Spleen (tissue), 11 donors: ENCODE measurements around the gene MAP3K12. TPM values are rescaled to one million over a fixed set of nuclear protein-coding genes. Genes with fewer than 3 reads are reported as not detected.
A peak's percentile ranks its signal among the peaks of the same experiment; 100 is the strongest.

ENCODE experiments used
- DNase-seq: peaks from one replicate; pipeline ENCODE4 v3.0.0-alpha.2; 2020
- H3K27ac ChIP-seq, 8 donors: fragments of 200-600 bp; sonication (generic) in 7 of 8; 1 replicate in 4 of 8; 2 replicates in 4 of 8; pipeline versions ENCODE4 v1.5.0 to v1.8.0; 2016 to 2021; ENCODE audit warnings: inconsistent platforms in 4 of 8, mild to moderate bottlenecking in 4 of 8, moderate library complexity in 1 of 8
- H3K27me3 ChIP-seq, 7 donors: fragments of 200-600 bp; sonication (generic) in 6 of 7; replicated peaks in 1 of 7; 1 replicate in 4 of 7; 2 replicates in 3 of 7; pipeline versions ENCODE4 v1.5.0 to v1.8.0; 2016 to 2021; ENCODE audit warnings: inconsistent platforms in 3 of 7, mild to moderate bottlenecking in 1 of 7
- H3K36me3 ChIP-seq, 6 donors: fragments of 200-600 bp; sonication (generic) in 5 of 6; 1 replicate in 4 of 6; 2 replicates in 2 of 6; pipeline versions ENCODE4 v1.5.0 to v1.8.0; 2016 to 2021; ENCODE audit warnings: inconsistent platforms in 2 of 6
- H3K4me1 ChIP-seq, 6 donors: fragments of 200-600 bp; sonication (generic) in 5 of 6; 1 replicate in 3 of 6; 2 replicates in 3 of 6; pipeline versions ENCODE4 v1.5.0 to v1.8.0; 2016 to 2021; ENCODE audit warnings: inconsistent platforms in 3 of 6
- H3K4me3 ChIP-seq, 8 donors: fragments of 200-600 bp; sonication (generic) in 7 of 8; 1 replicate in 4 of 8; 2 replicates in 4 of 8; pipeline versions ENCODE4 v1.5.0 to v1.8.0; 2016 to 2021; ENCODE audit warnings: inconsistent platforms in 4 of 8, mild to moderate bottlenecking in 4 of 8, moderate library complexity in 2 of 8
- H3K9me3 ChIP-seq, 8 donors: fragments of 200-600 bp; sonication (generic) in 7 of 8; 1 replicate in 4 of 8; 2 replicates in 4 of 8; pipeline versions ENCODE4 v1.5.0 to v1.8.0; 2016 to 2021; ENCODE audit warnings: inconsistent platforms in 4 of 8
- POLR2A ChIP-seq, 3 donors: fragments of 450-650 bp; IDR thresholded peaks; one replicate each; pipeline ENCODE4 v1.5.1; 2017; ENCODE audit warnings: antibody characterized with exemption in 3 of 3, mild to moderate bottlenecking in 1 of 3
- POLR2AphosphoS5 ChIP-seq, 3 donors: sonication (generic); formaldehyde crosslinking; IDR thresholded peaks; one replicate each; pipeline ENCODE4 v1.5.1; 2017; ENCODE audit warnings: antibody characterized with exemption in 3 of 3
- WGBS, 5 donors: extraction: QIAGEN DNeasy Blood & Tissue Kit in 3 of 5; methylation state at CpG; one replicate each; pipeline versions ENCODE4 v1.1.5 to v1.1.7; 2013 to 2018; 5-methylcytosine and 5-hydroxymethylcytosine counted together
- intact Hi-C: fragments of 100-400 bp; cut with DNase I; formaldehyde crosslinking; loops from one replicate; pipeline ENCODE4 v1.15.0; 2023; ENCODE audit warnings: low total_unique reads
- polyA plus RNA-seq, 3 donors: library from polyadenylated mRNA; stranded (reverse); fragments of 200-250 nt; gene quantifications; one replicate each; pipeline ENCODE4 v1.2.1, GENCODE V29; 2013
- total RNA-seq, 7 donors: library from RNA; depleted of rRNA in 3 of 7; stranded (reverse); fragments of >200 nt in 3 of 7; fragmentation: NEBNext Ultra II Directional in 4 of 7; extraction: Animal tissue kit (Norgen Biotek cat#: 25700) in 4 of 7; gene quantifications; one replicate each; pipeline versions ENCODE4 v1.1.0 to v1.2.1, GENCODE V29; 2016 to 2021
- TF ChIP-seq, protein P1 (sequence below), 11 experiments: fragments of 200-600 bp in 7 of 11; fragments of 450-650 bp in 4 of 11; sonication (generic) in 4 of 11; IDR thresholded peaks in 8 of 11; conservative IDR thresholded peaks in 3 of 11; 1 replicate in 7 of 11; 2 replicates in 4 of 11; pipeline versions ENCODE4 v1.4.0 to v1.8.0; 2016 to 2021; ENCODE audit warnings: antibody characterized with exemption in 11 of 11, inconsistent platforms in 4 of 11, mild to moderate bottlenecking in 1 of 11
- donor health status: healthy with polysubstance abuse.
- donor health status: DM: no; HTN: no; CAD: no; lungs with moderate emphysema.
- donor health status: DM: no; HTN: no; CAD: no.
- donor health status: Bipolar disorder and iron deficiency.
- donor health status: healthy.
- donor health status: DM: no; HTN: no; CAD: no.
- donor health status: DM: yes; HTN: yes; CAD: no.

The MAP3K12 gene
- total and polyA plus RNA-seq, 10 donors = 8.0 to 27.4 (median 18.0) TPM

DNA sequence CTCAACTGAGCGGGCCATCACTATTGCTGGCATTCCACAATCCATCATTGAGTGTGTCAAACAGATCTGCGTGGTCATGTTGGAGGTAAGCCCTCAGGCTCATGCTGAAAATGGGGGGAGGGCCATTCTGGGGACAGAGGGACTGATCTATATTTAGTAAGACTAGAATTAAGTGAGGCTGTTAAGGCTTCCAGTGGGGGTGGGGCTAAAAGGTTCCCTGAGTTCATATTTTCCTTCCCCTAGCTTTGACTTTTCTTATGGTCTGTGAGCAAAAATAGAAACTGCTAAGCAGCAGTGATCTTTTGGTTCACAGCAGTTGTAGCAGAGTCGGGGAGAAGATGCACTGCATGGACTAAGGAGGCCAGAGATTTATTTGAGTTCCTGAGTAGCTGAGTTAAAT lies 38.2 kb downstream of the MAP3K12 start:
- H3K27me3 ChIP-seq = no peaks in the 10 kb centered on the region
- H3K4me3 ChIP-seq = no peak overlapping the region
- no peaks in the 10 kb centered on the region for H3K9me3 ChIP-seq
- DNase-seq = no peak
- peaks cover 3 to 87% (median 37%) of the 10 kb centered on the region in 6 donors for H3K4me1 ChIP-seq
- no peak overlapping the region for H3K27ac ChIP-seq
- intact Hi-C loops = no loop called here
- H3K36me3 ChIP-seq = peaks cover 10 to 100% (median 100%) of the 10 kb centered on the region in 6 donors
- 80 to 90% (median 85%) methylated on average over 3 of the region's 3 CpGs for whole genome bisulfite sequencing, 5 donors
- no peak for TF ChIP-seq POLR2AphosphoS5 (IDR thresholded peaks at IDR 0.05)
- TF ChIP-seq POLR2A (IDR thresholded peaks at IDR 0.05) = no peak
- TF ChIP-seq, protein P1, sequence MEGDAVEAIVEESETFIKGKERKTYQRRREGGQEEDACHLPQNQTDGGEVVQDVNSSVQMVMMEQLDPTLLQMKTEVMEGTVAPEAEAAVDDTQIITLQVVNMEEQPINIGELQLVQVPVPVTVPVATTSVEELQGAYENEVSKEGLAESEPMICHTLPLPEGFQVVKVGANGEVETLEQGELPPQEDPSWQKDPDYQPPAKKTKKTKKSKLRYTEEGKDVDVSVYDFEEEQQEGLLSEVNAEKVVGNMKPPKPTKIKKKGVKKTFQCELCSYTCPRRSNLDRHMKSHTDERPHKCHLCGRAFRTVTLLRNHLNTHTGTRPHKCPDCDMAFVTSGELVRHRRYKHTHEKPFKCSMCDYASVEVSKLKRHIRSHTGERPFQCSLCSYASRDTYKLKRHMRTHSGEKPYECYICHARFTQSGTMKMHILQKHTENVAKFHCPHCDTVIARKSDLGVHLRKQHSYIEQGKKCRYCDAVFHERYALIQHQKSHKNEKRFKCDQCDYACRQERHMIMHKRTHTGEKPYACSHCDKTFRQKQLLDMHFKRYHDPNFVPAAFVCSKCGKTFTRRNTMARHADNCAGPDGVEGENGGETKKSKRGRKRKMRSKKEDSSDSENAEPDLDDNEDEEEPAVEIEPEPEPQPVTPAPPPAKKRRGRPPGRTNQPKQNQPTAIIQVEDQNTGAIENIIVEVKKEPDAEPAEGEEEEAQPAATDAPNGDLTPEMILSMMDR (IDR thresholded peaks at IDR 0.05 in 8 of 11, conservative IDR thresholded peaks at IDR 0.05 in 3 of 11) = no peak

DNA sequence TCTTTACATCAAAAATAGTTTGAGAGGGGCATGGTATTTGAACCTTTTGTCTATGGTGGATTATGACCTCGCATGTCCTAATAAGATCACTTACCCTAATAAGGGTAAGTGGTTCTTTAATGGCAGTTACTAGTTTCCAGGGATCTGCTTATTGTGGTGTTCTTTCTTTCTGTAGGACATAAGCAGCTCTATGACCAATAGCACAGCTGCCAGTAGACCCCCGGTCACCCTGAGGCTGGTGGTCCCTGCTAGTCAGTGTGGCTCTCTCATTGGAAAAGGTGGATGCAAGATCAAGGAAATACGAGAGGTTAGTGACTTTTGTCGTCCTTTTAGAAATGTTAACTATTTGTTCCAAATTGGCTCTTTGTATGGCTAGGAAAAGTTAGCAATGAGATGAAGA lies 40.2 kb downstream of the MAP3K12 start:
- Histone ChIP-seq H3K9me3 (no peaks in the 10 kb centered on the region), H3K27ac (no peak overlapping the region), H3K36me3 (peaks cover 15 to 100% (median 99%) of the 10 kb centered on the region in 6 donors), H3K27me3 (no peaks in the 10 kb centered on the region), H3K4me1 (peaks cover 16 to 87% (median 43%) of the 10 kb centered on the region in 6 donors), H3K4me3 (no peak overlapping the region)
- intact Hi-C loops = loop anchor here (10.0 kb wide), 1 partner anchor 46 kb away; the partner anchor contains the start of genes NPFF and TARBP2
- TF ChIP-seq POLR2A (IDR thresholded peaks at IDR 0.05) (no peak), POLR2AphosphoS5 (IDR thresholded peaks at IDR 0.05) (no peak)
- TF ChIP-seq, protein P1 (IDR thresholded peaks at IDR 0.05 in 8 of 11, conservative IDR thresholded peaks at IDR 0.05 in 3 of 11) = no peak
- 80 to 85% (median 82%) methylated on average over 4 of the region's 4 CpGs for WGBS, 5 donors
- DNase-seq = no peak

DNA sequence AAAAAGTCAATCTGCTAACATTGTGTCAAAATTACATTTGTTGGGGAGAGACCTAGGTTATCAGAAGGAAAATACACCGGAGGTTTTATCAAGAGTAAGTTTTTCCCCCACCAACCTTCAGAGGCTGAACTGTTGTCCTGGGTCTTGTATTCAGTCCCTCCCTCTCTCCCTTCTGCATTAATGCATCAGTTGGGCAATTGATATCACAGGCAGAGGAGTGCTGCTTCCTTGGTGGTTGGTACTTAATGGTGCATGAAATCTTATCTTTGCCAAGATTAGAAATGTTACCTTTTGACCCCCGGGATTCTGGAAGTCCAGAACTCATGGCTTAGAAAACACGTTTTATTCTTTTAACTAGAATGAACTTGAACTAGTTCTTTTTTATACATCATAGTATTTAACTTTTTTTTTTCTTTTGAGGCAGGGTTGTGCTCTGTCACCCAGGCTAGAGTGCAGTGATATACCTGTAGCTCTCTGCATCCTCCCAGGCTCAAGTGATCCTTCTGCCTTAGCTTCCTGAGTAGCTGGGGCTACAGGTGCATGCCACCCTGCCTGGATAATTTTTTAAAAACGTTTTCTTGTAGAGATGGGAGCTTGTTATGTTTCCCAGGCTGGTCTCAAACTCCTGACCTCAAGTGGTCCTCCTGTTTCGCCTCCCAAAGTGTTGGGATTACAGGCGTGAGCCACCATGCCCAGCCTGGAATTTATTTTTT lies 42.4 kb downstream of the MAP3K12 start:
- intact Hi-C loops = loop anchor here (10.0 kb wide), 1 partner anchor 48 kb away; the partner anchor contains the start of genes NPFF and TARBP2
- H3K4me3 ChIP-seq = no peak overlapping the region
- WGBS, 5 donors = 78 to 88% (median 84%) methylated on average over 6 of the region's 6 CpGs
- no peaks in the 10 kb centered on the region for H3K27me3 ChIP-seq
- TF ChIP-seq POLR2AphosphoS5 (IDR thresholded peaks at IDR 0.05) (no peak), POLR2A (IDR thresholded peaks at IDR 0.05) (no peak)
- TF ChIP-seq, protein P1 (IDR thresholded peaks at IDR 0.05 in 8 of 11, conservative IDR thresholded peaks at IDR 0.05 in 3 of 11) = no peak
- no peaks in the 10 kb centered on the region for H3K9me3 ChIP-seq
- H3K4me1 ChIP-seq = peaks cover 25 to 79% (median 45%) of the 10 kb centered on the region in 6 donors
- H3K27ac ChIP-seq = no peak overlapping the region
- no peak for DNase-seq
- peaks cover 15 to 86% (median 76%) of the 10 kb centered on the region in 6 donors for H3K36me3 ChIP-seq

DNA sequence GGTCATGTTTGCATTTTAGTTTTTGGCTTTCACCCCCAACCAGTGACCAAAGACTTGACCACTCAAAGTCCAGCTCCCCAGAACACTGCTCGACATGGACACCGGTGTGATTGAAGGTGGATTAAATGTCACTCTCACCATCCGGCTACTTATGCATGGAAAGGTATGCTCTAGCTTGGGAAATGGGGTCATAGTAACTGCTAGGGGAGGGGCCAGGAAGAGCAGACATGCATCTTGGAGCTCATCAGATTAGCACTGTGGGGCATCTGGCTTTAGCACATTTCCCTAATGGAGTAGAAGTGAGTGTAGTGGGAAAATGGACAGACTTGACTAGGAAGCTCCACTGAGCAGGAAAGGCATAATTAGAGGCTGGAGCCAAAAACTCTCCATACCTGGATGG lies 44.6 kb downstream of the MAP3K12 start:
- Histone ChIP-seq H3K36me3 (peaks cover 10 to 70% (median 55%) of the 10 kb centered on the region in 6 donors), H3K9me3 (no peaks in the 10 kb centered on the region), H3K4me3 (peak overlapping the region in 1 of 8 donors; percentile 83), H3K4me1 (peaks cover 25 to 70% (median 42%) of the 10 kb centered on the region in 6 donors), H3K27me3 (no peaks in the 10 kb centered on the region), H3K27ac (peak overlapping the region in 4 of 8 donors; percentile 41 to 97 (median 97))
- intact Hi-C loops = loop anchor here (10.0 kb wide), 1 partner anchor 50 kb away; the partner anchor contains the start of genes NPFF and TARBP2
- TF ChIP-seq POLR2AphosphoS5 (IDR thresholded peaks at IDR 0.05) = no peak
- TF ChIP-seq, protein P1 (IDR thresholded peaks at IDR 0.05 in 8 of 11, conservative IDR thresholded peaks at IDR 0.05 in 3 of 11) = no peak
- no peak for TF ChIP-seq POLR2A (IDR thresholded peaks at IDR 0.05)
- no peak for DNase-seq
- 61 to 83% (median 72%) methylated on average over 3 of the region's 3 CpGs for WGBS, 5 donors
